Lung (tissue), 12 donors: Measurements from ENCODE around the gene SCRN2. TPM values are rescaled to one million over a fixed set of nuclear protein-coding genes. Genes with fewer than 3 reads are reported as not detected.
A peak's percentile ranks its signal among the peaks of the same experiment; 100 is the strongest.

Source experiments
- ATAC-seq: fragments of 200-7000 bp; cut with Tn5 transposase; one replicate; pipeline ENCODE4 v1.9.1; 2020; ENCODE audit warnings: moderate number of reproducible peaks; ENCODE audit not compliant: insufficient read depth, low FRiP score
- DNase-seq, 3 donors: peaks; one replicate each; pipeline ENCODE4 v3.0.0-alpha.2; 2013 to 2017
- H3K27ac ChIP-seq, 2 donors: one replicate each; pipeline ENCODE4 v1.5.1; 2013; ENCODE audit warnings: mild to moderate bottlenecking in 2 of 2, moderate library complexity in 2 of 2, control low read depth in 1 of 2, inconsistent platforms in 1 of 2, low read depth in 1 of 2, low read length in 1 of 2
- H3K27me3 ChIP-seq, 3 donors: one replicate each; pipeline ENCODE4 v1.5.1; 2013; ENCODE audit warnings: low read length in 2 of 3; ENCODE audit not compliant: control insufficient read depth in 3 of 3, insufficient read depth in 3 of 3
- H3K36me3 ChIP-seq, 4 donors: one replicate each; pipeline ENCODE4 v1.5.1; 2013; ENCODE audit warnings: low read length in 4 of 4, mild to moderate bottlenecking in 1 of 4, moderate library complexity in 1 of 4; ENCODE audit not compliant: control insufficient read depth in 4 of 4, insufficient read depth in 4 of 4
- H3K4me1 ChIP-seq, 5 donors: one replicate each; pipeline ENCODE4 v1.5.1; 2013; ENCODE audit warnings: low read length in 5 of 5, mild to moderate bottlenecking in 2 of 5, moderate library complexity in 1 of 5; ENCODE audit not compliant: control insufficient read depth in 5 of 5, insufficient read depth in 5 of 5
- H3K4me3 ChIP-seq: one replicate; pipeline ENCODE4 v1.5.1; 2013; ENCODE audit warnings: mild to moderate bottlenecking, control low read depth, moderate library complexity
- H3K9ac ChIP-seq, 2 donors: one replicate each; pipeline ENCODE4 v1.5.1; 2013; ENCODE audit warnings: low read length in 2 of 2, control low read depth in 1 of 2; ENCODE audit not compliant: insufficient read depth in 1 of 2
- H3K9me3 ChIP-seq, 4 donors: one replicate each; pipeline ENCODE4 v1.5.1; 2013; ENCODE audit warnings: low read length in 3 of 4, mild to moderate bottlenecking in 1 of 4, moderate library complexity in 1 of 4; ENCODE audit not compliant: control insufficient read depth in 4 of 4, insufficient read depth in 3 of 4
- CTCF ChIP-seq: IDR thresholded peaks from 2 replicates; pipeline ENCODE4 v1.5.1; 2012; ENCODE audit warnings: mild to moderate bottlenecking; ENCODE audit errors: control extremely low read depth, extremely low read depth
- WGBS, 2 donors: extraction: QIAGEN DNeasy Blood & Tissue Kit; methylation state at CpG; one replicate each; pipeline ENCODE4 v1.1.7; 2013; 5-methylcytosine and 5-hydroxymethylcytosine counted together
- polyA plus RNA-seq, 2 donors: library from polyadenylated mRNA; stranded (reverse); fragments of 200-250 nt; gene quantifications; one replicate each; pipeline ENCODE4 v1.2.1, GENCODE V29; 2013
- total RNA-seq, 2 donors: library from RNA; depleted of rRNA in 1 of 2; stranded (reverse); fragments of >200 nt in 1 of 2; gene quantifications; one replicate each; pipeline ENCODE4 v1.2.1, GENCODE V29; 2014 to 2021
- donor health status: control.
- donor health status: control.
- donor health status: Bipolar disorder and iron deficiency.
- donor health status: healthy.
- donor health status: DM: yes; HTN: yes; CAD: no.

Gene SCRN2
- total and polyA plus RNA-seq, 4 donors = 22.8 to 61.7 (median 32.2) TPM

GRCh38 chr17:47801176-47801765, 39.8 kb downstream of the SCRN2 start:
- Histone ChIP-seq H3K36me3 (no peaks in the 10 kb centered on the region), H3K4me1 (no peaks in the 10 kb centered on the region), H3K9ac (no peak overlapping the region), H3K4me3 (no peak overlapping the region), H3K27me3 (no peaks in the 10 kb centered on the region), H3K9me3 (no peaks in the 10 kb centered on the region), H3K27ac (no peak overlapping the region)
- TF ChIP-seq CTCF = no peak
- no peak for DNase-seq
- ATAC-seq = no peak
- WGBS, 2 donors = 86 to 89% methylated on average over 4 of the region's 4 CpGs

- no peak for DNase-seq
- Histone ChIP-seq H3K4me3 (no peak overlapping the region), H3K4me1 (no peaks in the 10 kb centered on the region), H3K9me3 (no peaks in the 10 kb centered on the region), H3K36me3 (no peaks in the 10 kb centered on the region), H3K27ac (no peak overlapping the region), H3K9ac (no peak overlapping the region), H3K27me3 (no peaks in the 10 kb centered on the region)
- TF ChIP-seq CTCF = no peak
- 86 to 88% methylated on average over 12 of the region's 12 CpGs for WGBS, 2 donors
- no peak for ATAC-seq
Observed at GRCh38 chr17:47800686-47801085, 40.4 kb downstream of the SCRN2 start.

- DNase-seq (peak in 1 of 3 donors; percentile 21), ATAC-seq (no peak)
- 59 to 63% methylated on average over 2 of the region's 2 CpGs for WGBS, 2 donors
- no peaks in the 10 kb centered on the region for H3K9me3 ChIP-seq
- H3K27me3 ChIP-seq = peaks cover under 1 to 12% (median 3%) of the 10 kb centered on the region in 3 donors
- no peak overlapping the region for H3K27ac ChIP-seq
- H3K4me1 ChIP-seq = no peaks in the 10 kb centered on the region
- no peaks in the 10 kb centered on the region for H3K36me3 ChIP-seq
- no peak overlapping the region for H3K9ac ChIP-seq
- H3K4me3 ChIP-seq = no peak overlapping the region
- TF ChIP-seq CTCF = no peak
Observed at GRCh38 chr17:47797797-47798196, 43.3 kb downstream of the SCRN2 start.

GRCh38 chr17:47792979-47793378, 48.1 kb downstream of the SCRN2 start:
- Histone ChIP-seq H3K9ac (no peak overlapping the region), H3K27me3 (peaks cover 3 to 45% (median 27%) of the 10 kb centered on the region in 3 donors), H3K4me1 (peaks cover 0 to 5% (median 0%) of the 10 kb centered on the region in 5 donors), H3K27ac (no peak overlapping the region), H3K36me3 (no peaks in the 10 kb centered on the region), H3K4me3 (no peak overlapping the region), H3K9me3 (no peaks in the 10 kb centered on the region)
- DNase-seq (no peak), ATAC-seq (no peak)
- no peak for TF ChIP-seq CTCF
- 70 to 71% methylated on average over 6 of the region's 6 CpGs for WGBS, 2 donors
